Nephron (organoid): Measurements from ENCODE around the gene TC2N.

ENCODE experiments used
- H3K27ac Mint-ChIP-seq, 3 experiments: 2 replicates each; pipeline ENCODE4 v1.8.0; 2020; ENCODE audit warnings: mixed read lengths in 3 of 3, mild to moderate bottlenecking in 2 of 3, moderate library complexity in 1 of 3
- H3K27me3 Mint-ChIP-seq: 2 replicates; pipeline ENCODE4 v1.8.0; 2021; ENCODE audit warnings: low read depth, mild to moderate bottlenecking, moderate library complexity, mixed read lengths
- H3K36me3 Mint-ChIP-seq: 2 replicates; pipeline ENCODE4 v1.8.0; 2020; ENCODE audit warnings: low read depth, mixed read lengths
- H3K4me1 Mint-ChIP-seq: 2 replicates; pipeline ENCODE4 v1.8.0; 2020; ENCODE audit warnings: mixed read lengths
- H3K4me3 Mint-ChIP-seq, 3 experiments: 2 replicates each; pipeline ENCODE4 v1.8.0; 2020; ENCODE audit warnings: mild to moderate bottlenecking in 3 of 3, mixed read lengths in 3 of 3, moderate library complexity in 2 of 3
- H3K9me3 Mint-ChIP-seq: 2 replicates; pipeline ENCODE4 v1.8.0; 2020; ENCODE audit warnings: mixed read lengths
- CTCF ChIP-seq, 3 experiments: fragments of 200-600 bp; sonication (generic); IDR thresholded peaks; one replicate each; pipeline ENCODE4 v1.5.0; 2021; ENCODE audit warnings: antibody characterized with exemption in 3 of 3; ENCODE audit not compliant: unreplicated experiment in 3 of 3

The TC2N gene

GRCh38 chr14:91774140-91775096 lies 92.9 kb downstream of the TC2N start:
- Mint-ChIP-seq H3K9me3 (no peaks in the 10 kb centered on the region), H3K27me3 (no peaks in the 10 kb centered on the region), H3K4me3 (no peak overlapping the region), H3K4me1 (no peaks in the 10 kb centered on the region), H3K27ac (no peak overlapping the region), H3K36me3 (no peaks in the 10 kb centered on the region)
- TF ChIP-seq CTCF (IDR thresholded peaks at IDR 0.05; ENCODE audit: unreplicated experiment in 3 of 3), result no peak

- Mint-ChIP-seq H3K9me3 (no peaks in the 10 kb centered on the region), H3K4me3 (no peak overlapping the region), H3K27me3 (no peaks in the 10 kb centered on the region), H3K4me1 (no peaks in the 10 kb centered on the region), H3K27ac (no peak overlapping the region), H3K36me3 (no peaks in the 10 kb centered on the region)
- no peak for TF ChIP-seq CTCF (IDR thresholded peaks at IDR 0.05; ENCODE audit: unreplicated experiment in 3 of 3)
These were observed 97.2 kb downstream of the TC2N start for GRCh38 chr14:91770185-91770584.

GRCh38 chr14:91755570-91756295 lies 111.6 kb downstream of the TC2N start:
- Mint-ChIP-seq H3K27me3 (no peaks in the 10 kb centered on the region), H3K4me3 (no peak overlapping the region), H3K27ac (peak overlapping the region; percentile 29 to 79 (median 36)), H3K4me1 (no peaks in the 10 kb centered on the region), H3K9me3 (peaks cover 25% of the 10 kb centered on the region), H3K36me3 (peaks cover 4% of the 10 kb centered on the region)
- TF ChIP-seq CTCF (IDR thresholded peaks at IDR 0.05; ENCODE audit: unreplicated experiment in 3 of 3), result no peak

GRCh38 chr14:91754819-91755218 lies 112.5 kb downstream of the TC2N start:
- no peak for TF ChIP-seq CTCF (IDR thresholded peaks at IDR 0.05; ENCODE audit: unreplicated experiment in 3 of 3)
- Mint-ChIP-seq H3K36me3 (no peaks in the 10 kb centered on the region), H3K9me3 (peaks cover 19% of the 10 kb centered on the region), H3K4me3 (no peak overlapping the region), H3K27ac (peak overlapping the region in 2 of 3 experiments; percentile 36 to 79), H3K27me3 (no peaks in the 10 kb centered on the region), H3K4me1 (no peaks in the 10 kb centered on the region)

GRCh38 chr14:91754185-91754584 lies 113.2 kb downstream of the TC2N start:
- Mint-ChIP-seq H3K36me3 (no peaks in the 10 kb centered on the region), H3K27ac (no peak overlapping the region), H3K4me3 (no peak overlapping the region), H3K9me3 (peaks cover 15% of the 10 kb centered on the region), H3K4me1 (no peaks in the 10 kb centered on the region), H3K27me3 (no peaks in the 10 kb centered on the region)
- no peak for TF ChIP-seq CTCF (IDR thresholded peaks at IDR 0.05; ENCODE audit: unreplicated experiment in 3 of 3)
